Loucy (cell line): ENCODE measurements around the gene TBC1D3B.

ENCODE experiments used
- CTCF ChIP-seq: fragments of 200-600 bp; sonication (generic); conservative IDR thresholded peaks from 2 replicates; pipeline ENCODE4 v1.5.1; 2014; ENCODE audit warnings: mild to moderate bottlenecking, antibody characterized with exemption, low read length
- EZH2phosphoT487 ChIP-seq: fragments of 200-600 bp; IDR thresholded peaks from 2 replicates; pipeline ENCODE4 v1.6.1; 2018; ENCODE audit warnings: antibody characterized with exemption, mild to moderate bottlenecking, moderate library complexity, borderline replicate concordance

GRCh38 chr17:36195434-36196130 is 19.1 kb upstream of the TBC1D3B start:
- TF ChIP-seq CTCF (no peak), EZH2phosphoT487 (no peak)
